K562 (cell line): ENCODE measurements around the gene NME8.
A peak's percentile ranks its signal among the peaks of the same experiment; 100 is the strongest.

Source experiments
- ARID3A ChIP-seq: IDR thresholded peaks from 2 replicates; pipeline ENCODE4 v1.6.1; 2012; ENCODE audit warnings: low read depth, low read length, improper control_type of control experiment, borderline replicate concordance
- CBX3 ChIP-seq, 2 experiments: IDR thresholded peaks; 1 replicate in 1 of 2; 2 replicates in 1 of 2; pipeline ENCODE4 v1.6.1; 2012; ENCODE audit warnings: inconsistent platforms in 2 of 2, low read length in 2 of 2, borderline replicate concordance in 1 of 2, control low read depth in 1 of 2
- CTCF ChIP-seq, 3 experiments: IDR thresholded peaks in 2 of 3; conservative IDR thresholded peaks in 1 of 3; 2 replicates each; pipeline ENCODE4 v1.5.1; 2011 to 2012; ENCODE audit warnings: low read length in 3 of 3, mild to moderate bottlenecking in 3 of 3, control low read depth in 2 of 3, improper control_type of control experiment in 1 of 3, inconsistent platforms in 1 of 3, low read depth in 1 of 3, mixed read lengths in 1 of 3, moderate library complexity in 1 of 3; ENCODE audit not compliant: insufficient read depth in 2 of 3
- E2F1 ChIP-seq: sonication (generic); formaldehyde crosslinking; IDR thresholded peaks from 2 replicates; pipeline ENCODE4 v1.8.1; 2023; ENCODE audit warnings: mild to moderate bottlenecking, missing genetic modification reagents, moderate library complexity
- EZH2 ChIP-seq: IDR thresholded peaks from 2 replicates; pipeline ENCODE4 v1.6.1; 2012; ENCODE audit warnings: low read depth, mild to moderate bottlenecking, inconsistent platforms, low read length, borderline replicate concordance
- HDAC2 ChIP-seq: fragments of 450-650 bp; IDR thresholded peaks from 2 replicates; pipeline ENCODE4 v1.6.1; 2016; ENCODE audit warnings: mild to moderate bottlenecking
- HMG20A ChIP-seq: fragments of 450-650 bp; formaldehyde crosslinking; conservative IDR thresholded peaks from 2 replicates; pipeline ENCODE4 v1.4.0; 2020; ENCODE audit warnings: mild to moderate bottlenecking, mixed read lengths
- MTA2 ChIP-seq: fragments of 450-650 bp; IDR thresholded peaks from 2 replicates; pipeline ENCODE4 v1.6.1; 2016; ENCODE audit warnings: low read depth
- RBM17 ChIP-seq: fragments of 200-400 bp; formaldehyde crosslinking; IDR thresholded peaks from 2 replicates; pipeline ENCODE4 v1.6.1; 2017; ENCODE audit warnings: low read depth, mild to moderate bottlenecking, low read length, borderline replicate concordance
- REST ChIP-seq, 2 experiments: fragments of 450-650 bp; formaldehyde crosslinking in 1 of 2; IDR thresholded peaks; 2 replicates each; pipeline versions ENCODE4 v1.4.0 to v1.6.1; 2014 to 2020; ENCODE audit warnings: mild to moderate bottlenecking in 2 of 2, borderline replicate concordance in 1 of 2, low read depth in 1 of 2
- ZKSCAN3 ChIP-seq: fragments of 250-450 bp; sonication (Bioruptor Pico); IDR thresholded peaks from 2 replicates; pipeline ENCODE4 v1.4.0; 2020
- ZNF12 ChIP-seq: sonication (generic); formaldehyde crosslinking; IDR thresholded peaks from 2 replicates; pipeline ENCODE4 v1.4.0; 2020; ENCODE audit warnings: mild to moderate bottlenecking, missing genetic modification reagents
- ZNF740 ChIP-seq, 3 experiments: fragments of 200-800 bp in 1 of 3; sonication (Bioruptor generic) in 1 of 3; sonication (generic) in 1 of 3; formaldehyde crosslinking in 1 of 3; IDR thresholded peaks; 2 replicates each; pipeline versions ENCODE4 v1.6.1 to v1.8.0; 2016 to 2022; ENCODE audit warnings: mild to moderate bottlenecking in 2 of 3, missing compliant biosample characterization in 2 of 3, missing genetic modification characterization in 2 of 3, missing genetic modification reagents in 1 of 3

- TF ChIP-seq EZH2 (no peak), CBX3 (IDR thresholded peaks at IDR 0.05; ENCODE audit: borderline replicate concordance in 1 of 2, low read length in 2 of 2) (no peak), CTCF (IDR thresholded peaks at IDR 0.05 in 2 of 3, conservative IDR thresholded peaks at IDR 0.05 in 1 of 3; ENCODE audit: insufficient read depth in 2 of 3, low read depth in 1 of 3, low read length in 3 of 3) (no peak), ARID3A (0 out of 2 replicates have a peak, but pooled peaks have one; percentile 53), MTA2 (no peak), E2F1 (CRISPR knock-in tag) (no peak), HDAC2 (no peak), ZNF12 (CRISPR knock-in tag) (no peak), ZNF740 (CRISPR knock-in tag; IDR thresholded peaks at IDR 0.05) (no peak), ZNF740 (tag; IDR thresholded peaks at IDR 0.05) (no peak), ZKSCAN3 (CRISPR knock-in tag) (no peak), REST (IDR thresholded peaks at IDR 0.05; ENCODE audit: borderline replicate concordance) (no peak), REST (CRISPR knock-in tag; IDR thresholded peaks at IDR 0.05; ENCODE audit: low read depth) (no peak), RBM17 (no peak), HMG20A (no peak)
Measured at GRCh38 chr7:37833818-37834146, 14.6 kb upstream of the NME8 start.
